ENCODE data around the gene MICU2.

- TF ChIP-seq CTCF (IDR thresholded peaks at IDR 0.05) (no peak), POLR2AphosphoS5 (IDR thresholded peaks at IDR 0.05) (no peak)
These were observed 122.6 kb downstream of the MICU2 start for GRCh38 chr13:21481359-21481758.

Data from suprapubic skin (tissue), 3 donors.